Amniotic stem cell (primary cell): ENCODE data around the gene PLCL1.

ENCODE experiments used
- DNase-seq: peaks from one replicate; lab custom pipeline; 2025; lab: John Stamatoyannopoulos, UW

The PLCL1 gene

DNA sequence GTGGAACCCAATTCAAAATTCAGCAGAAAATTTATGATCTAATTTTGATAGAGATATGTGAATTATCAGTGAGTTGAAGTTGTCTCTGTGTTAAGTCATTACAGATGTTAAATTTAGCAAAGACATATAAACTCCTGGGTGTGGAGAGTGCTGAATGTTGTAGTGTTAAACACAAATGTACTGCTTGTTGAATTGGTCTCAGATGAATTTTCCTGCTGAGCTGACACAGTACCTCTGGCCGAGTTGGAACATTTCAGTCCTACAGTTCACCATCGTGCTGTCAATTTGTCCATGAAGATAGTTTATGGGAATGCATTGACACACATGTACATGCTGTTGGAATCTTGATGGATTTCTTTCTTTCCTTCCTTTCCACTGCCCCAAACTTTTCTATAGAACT, 255.9 kb downstream of the PLCL1 start:
- no peak for DNase-seq

DNA sequence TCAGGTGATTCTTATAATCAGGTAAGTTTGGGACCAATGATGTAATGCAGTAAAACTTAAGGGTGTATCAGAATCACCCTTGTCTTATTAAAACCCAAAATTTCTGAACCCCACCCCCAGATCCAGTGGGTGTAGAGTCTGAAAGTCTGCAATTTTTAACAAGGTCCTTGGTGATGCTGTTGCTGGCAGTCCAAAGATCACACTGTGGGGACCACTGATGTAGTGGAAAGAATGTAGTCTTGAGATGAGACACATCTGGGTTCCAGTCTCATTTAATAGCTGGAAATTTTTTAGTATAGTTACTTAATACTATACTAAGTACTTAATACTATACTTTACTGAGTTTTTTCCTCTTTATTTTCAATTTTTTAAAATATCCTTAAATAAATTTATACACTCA, 258.4 kb downstream of the PLCL1 start:
- no peak for DNase-seq

DNA sequence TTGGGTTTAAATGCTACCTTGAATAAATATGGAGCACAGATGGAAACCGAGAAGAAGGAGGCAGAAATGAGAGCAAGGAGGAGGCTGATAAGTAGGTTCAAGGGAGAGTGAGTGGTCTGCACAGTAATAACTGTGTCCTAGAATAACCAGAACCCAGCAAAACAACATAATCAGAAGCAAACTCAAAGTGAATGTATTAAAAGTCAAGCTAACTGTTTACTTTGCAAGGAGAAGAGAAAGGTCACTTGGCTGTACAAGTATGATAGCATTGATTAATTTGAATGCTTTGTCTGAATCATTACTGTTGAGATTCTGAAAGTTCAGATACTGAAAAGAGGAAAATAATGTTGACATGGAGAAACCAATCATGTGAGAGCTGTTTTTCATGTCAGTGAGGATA, 258.8 kb downstream of the PLCL1 start:
- DNase-seq, result no peak

DNA sequence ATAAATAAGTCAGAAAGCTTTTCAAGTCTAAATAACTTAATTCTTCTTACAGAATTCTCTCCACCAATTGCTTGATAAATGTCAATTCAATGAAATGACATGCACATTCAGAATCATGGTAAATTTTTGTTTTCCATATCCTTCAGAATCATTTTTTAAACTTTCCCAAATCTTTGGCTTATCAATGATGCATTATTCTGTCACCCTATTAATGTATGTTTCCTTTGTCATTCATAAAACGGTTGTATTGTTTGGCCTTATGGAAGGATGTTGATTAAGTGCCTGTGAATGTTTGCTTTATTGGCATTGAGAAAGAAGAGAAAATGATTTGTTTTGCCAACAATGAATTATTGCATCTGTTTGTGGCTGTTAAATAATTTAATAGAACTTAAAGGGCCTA, 260.9 kb downstream of the PLCL1 start:
- no peak for DNase-seq

DNA sequence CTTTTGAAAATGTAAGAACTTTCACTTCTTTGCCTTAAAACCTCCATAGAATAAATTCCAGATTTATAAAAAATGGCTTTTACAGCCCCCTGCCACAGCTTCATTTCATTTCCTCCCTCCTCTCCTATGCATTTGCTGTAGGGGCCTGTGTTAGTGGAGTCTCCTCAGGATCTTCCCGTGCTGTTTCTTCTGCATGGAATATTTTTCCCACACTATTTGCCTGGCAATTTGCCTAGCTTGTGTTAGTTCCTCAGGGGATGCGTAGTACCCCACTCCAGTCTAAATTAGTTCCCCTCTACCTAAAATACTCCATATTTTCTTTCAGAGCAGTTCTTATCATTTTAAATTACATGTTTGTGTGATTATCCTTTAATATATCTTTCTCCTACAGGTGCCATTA, 262.2 kb downstream of the PLCL1 start:
- no peak for DNase-seq

DNA sequence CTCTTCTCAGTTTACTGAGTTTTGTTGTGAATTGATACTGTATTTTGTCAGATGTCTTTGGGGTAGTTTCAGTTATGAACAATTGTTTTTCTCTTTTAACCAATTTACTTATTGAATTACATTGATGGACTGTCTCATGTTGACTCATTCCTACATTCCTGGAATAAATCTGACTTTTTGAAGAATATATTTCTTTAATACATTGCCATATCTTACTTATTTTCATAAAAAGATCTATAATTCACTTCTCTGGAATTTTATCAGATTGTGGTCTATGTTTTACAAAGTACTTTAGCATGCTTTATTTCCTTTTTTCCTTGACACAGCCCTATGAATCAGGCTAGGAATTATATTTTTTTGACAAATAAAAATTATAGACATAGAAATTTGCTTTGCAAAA, 268.3 kb downstream of the PLCL1 start:
- DNase-seq, result no peak

DNA sequence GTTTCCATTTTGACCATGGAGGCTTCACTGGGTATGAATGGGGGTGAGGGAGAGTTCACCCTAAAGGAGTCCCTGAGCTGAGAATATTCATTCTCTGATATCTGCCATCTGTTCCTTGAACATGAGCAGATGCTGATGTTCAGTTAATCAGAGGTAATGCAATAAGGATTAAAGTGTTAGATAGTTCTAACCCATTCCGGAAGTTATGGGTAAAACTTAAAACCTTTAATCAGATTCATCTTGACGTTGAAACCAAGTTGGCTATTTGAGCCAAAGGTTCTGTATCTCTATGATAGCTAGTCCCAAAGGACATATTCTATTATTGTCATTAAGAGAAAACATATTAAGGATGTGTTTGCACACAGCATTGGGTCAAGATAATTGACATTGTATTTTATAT, 268.9 kb downstream of the PLCL1 start:
- no peak for DNase-seq

DNA sequence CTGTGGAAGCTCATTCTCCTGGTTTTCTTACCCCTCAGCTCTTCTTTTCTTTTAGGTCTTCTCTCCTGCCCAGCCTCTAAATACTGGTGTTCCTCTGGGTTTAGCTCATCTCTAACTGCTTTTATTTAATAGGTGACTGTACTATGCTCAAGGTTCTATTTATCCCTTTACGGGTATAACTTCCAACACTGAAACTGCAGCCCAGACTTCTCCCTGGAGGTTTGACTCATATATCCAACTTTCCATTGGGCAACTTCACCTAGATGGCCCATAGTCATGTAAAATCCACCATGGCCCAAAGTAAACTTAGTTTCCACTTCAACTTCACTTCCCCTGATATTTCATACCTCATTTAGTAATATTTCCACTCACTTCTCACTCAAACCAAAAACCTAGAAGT, 273.1 kb downstream of the PLCL1 start:
- no peak for DNase-seq

DNA sequence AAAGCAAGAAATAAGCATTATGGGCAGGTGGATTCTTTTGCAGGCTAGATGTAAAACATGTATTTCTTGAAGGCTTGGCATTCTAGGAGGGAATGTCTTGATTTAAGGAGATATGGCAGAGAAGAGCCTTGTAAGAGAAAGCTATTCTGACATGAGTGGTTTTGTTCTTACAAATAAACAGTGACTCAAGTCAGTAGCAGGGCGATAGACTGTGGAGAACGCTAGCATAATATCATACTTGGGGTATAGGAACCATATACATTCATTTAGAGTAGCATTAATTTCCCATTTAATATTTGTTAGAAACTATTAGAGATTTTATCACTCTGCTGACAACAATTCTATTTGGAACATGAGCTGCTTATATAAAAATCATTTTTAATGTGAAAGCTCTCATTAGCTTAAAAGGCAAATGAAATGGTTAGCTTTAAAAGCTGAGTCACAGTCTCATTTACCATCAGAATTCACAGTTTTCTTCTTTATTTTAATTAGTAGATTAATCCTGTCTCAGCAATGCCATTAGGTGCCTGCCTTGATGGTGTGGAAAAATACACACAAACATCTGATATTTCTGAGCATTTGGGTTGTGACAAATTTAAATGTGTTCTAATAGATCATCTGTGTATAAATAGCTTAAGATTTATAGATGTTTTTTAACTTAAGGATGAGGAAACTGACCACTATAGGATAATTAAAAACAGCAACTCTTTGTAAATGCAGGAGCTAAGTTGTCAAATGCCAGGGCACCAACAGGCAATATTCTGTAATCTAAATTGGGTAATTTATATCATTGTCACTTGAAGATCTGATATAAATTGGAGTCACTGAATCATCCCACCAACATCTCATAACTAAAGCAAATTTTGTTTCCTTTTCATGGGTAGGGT, 276.7 kb downstream of the PLCL1 start:
- no peak for DNase-seq

DNA sequence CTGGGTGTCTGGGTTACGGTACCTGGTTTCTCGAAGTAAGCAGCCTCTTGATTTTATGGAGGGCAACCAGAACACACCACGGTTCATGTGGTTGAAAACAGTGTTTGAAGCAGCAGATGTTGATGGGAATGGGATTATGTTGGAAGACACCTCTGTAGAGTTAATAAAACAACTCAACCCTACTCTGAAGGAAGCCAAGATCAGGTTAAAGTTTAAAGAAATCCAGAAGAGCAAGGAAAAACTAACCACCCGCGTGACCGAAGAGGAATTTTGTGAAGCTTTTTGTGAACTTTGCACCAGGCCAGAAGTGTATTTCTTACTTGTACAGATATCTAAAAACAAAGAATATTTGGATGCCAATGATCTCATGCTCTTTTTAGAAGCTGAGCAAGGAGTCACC, 279.8 kb downstream of the PLCL1 start:
- DNase-seq, result no peak

DNA sequence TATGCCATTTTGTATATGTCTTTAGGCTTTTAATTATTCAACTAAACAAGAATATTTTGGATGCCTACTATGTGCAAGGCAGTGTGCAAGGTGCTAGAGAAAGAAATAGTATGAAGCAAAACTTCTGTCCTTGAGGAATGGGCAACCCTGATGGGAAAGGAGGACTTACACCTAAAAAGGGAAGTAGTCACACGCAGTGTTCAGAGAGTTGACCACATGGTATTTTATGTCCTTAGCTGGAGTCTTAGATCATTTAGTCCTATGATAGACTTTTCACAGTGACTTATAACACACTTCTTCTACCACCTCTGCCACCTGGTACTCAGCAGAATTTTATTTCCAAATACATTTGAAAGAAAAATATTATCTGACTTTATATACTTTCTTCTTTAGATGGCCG, 291.6 kb downstream of the PLCL1 start:
- no peak for DNase-seq

DNA sequence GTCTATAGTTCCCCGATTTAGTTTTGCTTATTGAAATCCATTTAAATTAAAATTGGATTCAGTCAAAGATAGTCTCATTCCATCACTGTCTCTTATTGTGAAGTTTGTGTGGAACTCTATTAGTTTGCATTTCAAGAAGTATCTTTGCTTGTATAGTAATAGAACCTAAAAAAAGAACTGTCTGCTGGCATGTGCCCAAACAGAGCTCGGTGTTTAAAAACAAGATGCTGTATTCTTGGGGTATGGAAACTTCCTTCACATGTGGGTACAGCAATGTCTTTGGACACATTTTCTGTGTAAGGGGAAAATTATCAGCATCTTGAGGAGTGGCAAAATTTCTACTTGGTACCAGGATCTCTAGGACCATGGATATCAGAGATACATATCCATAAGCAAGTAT, 292.6 kb downstream of the PLCL1 start:
- DNase-seq, result no peak

DNA sequence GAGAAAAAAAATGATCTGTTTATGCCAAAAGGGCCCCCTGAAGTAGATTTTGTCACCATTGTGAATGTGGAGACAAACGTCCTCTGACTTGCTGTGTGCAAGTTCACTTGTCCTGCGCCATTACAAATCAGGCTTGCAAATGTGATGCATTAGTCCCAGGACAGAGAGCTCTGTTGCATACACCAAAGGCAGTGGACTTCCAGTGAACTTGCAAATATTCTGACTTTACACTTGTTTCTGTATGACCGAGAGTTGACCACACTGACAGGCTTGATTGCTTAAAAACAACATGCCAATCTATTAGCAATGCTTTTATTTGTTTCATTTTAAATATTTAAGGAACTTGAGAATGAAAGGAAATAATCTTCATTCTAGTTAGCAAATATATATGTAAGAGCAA, 293.2 kb downstream of the PLCL1 start:
- DNase-seq, result no peak

DNA sequence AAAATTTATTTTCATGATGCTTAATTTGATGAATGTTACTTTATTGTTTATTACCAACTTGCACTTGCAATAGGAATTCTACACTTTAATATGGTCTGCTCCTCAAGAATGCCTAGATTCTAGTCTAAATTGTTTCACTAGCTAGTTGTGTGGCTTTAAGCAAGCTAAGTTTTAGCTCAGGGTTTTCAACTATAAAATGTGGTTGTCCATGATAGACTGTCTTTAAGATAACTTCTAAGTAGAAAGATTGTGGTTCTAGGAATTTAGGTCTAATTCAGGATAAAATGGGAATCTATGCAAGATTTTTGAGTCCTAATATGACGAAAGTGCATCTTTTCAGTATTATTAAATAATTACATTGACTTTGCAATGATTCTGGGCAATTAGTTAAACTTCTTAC, 294.0 kb downstream of the PLCL1 start:
- no peak for DNase-seq

DNA sequence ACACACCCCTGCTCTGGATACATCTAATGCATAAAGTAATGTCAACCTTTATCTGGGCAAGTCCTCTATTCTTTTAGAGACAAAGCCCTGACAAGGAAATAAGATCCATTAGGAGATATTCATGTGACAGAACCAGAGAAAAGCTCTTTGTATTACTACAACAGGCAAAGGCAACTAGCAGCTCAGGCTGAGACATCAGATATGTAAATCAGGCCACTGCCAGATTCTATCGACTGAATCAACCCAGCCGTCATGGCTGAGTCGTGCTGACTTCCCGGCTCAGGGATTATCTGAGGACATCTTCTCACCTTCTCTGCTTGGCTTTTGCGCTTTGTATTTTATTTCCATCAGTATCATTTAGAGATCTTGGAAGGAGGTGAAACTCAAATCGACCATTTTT, 294.5 kb downstream of the PLCL1 start:
- DNase-seq, result no peak

DNA sequence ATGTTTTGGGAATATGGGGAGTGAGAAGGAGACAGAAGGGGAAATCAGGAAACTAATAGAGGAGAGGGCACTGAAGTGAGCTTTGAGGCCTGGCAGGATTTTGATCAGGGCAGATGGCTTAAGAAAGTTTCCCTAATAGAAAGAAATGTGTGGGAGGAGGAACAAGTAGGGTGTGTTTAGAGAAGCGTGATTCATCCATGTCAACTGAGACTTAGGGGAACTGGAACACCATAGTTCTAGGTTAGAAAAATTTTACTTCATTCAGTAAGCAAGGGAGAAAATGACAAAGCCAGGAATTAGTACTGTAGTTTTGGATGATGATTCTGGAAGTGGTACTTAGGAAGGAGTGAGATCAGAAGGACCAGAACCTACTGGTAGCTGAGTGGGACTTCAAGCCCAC, 296.0 kb downstream of the PLCL1 start:
- no peak for DNase-seq

DNA sequence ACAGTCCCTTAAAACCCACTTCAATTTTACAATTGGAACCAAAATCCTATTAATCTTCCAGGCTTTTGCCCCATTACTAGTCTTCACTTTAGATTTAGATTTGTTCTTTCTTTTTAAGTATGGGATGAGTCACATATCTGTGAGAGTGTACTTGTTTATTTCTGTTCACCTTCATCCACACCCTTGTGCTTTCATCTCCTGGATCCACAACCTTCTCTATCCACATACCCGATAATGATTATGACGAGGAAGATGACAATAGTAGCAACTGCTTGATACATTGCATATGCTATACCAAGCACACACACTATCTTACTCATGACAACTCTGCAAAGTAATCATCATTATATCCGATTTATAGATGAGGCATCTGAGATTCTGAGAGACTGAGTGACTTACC, 297.3 kb downstream of the PLCL1 start:
- DNase-seq, result no peak

DNA sequence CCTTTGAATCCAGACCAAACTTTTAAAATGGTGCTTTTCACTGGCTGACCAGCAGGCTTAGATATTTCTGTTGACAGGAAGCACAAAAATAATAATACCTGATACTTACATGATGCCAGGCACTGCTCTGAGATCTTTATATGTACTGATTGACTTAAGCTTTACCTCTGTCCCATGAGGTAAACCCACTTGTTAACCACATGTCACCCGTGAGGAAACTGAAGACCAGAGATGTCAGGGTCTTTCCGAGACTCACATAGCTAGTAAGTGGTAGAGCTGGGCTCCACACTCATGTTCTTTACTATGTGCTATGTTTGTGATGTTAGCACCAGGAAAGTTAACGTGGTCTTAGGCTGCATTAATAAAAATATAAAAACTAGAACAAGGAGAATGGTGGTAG, 297.7 kb downstream of the PLCL1 start:
- DNase-seq, result no peak

DNA sequence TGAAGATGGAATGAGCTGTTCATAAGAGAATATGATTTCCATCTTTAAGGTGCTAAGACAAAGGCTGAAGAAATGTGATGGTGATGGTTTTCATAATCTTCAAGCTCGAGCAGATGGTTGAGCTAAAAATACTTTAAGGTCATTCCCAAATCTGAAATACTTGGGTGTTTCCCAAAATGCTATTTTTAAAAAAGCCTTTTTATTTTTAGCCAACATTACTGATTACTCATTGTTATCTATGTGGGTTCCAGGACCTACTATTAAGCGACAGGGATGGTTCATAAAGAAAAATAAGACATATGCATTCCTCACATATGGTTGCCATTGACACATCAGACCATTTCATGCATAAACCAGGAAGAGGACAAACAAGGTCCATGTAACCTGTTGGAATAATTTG, 298.5 kb downstream of the PLCL1 start:
- no peak for DNase-seq

DNA sequence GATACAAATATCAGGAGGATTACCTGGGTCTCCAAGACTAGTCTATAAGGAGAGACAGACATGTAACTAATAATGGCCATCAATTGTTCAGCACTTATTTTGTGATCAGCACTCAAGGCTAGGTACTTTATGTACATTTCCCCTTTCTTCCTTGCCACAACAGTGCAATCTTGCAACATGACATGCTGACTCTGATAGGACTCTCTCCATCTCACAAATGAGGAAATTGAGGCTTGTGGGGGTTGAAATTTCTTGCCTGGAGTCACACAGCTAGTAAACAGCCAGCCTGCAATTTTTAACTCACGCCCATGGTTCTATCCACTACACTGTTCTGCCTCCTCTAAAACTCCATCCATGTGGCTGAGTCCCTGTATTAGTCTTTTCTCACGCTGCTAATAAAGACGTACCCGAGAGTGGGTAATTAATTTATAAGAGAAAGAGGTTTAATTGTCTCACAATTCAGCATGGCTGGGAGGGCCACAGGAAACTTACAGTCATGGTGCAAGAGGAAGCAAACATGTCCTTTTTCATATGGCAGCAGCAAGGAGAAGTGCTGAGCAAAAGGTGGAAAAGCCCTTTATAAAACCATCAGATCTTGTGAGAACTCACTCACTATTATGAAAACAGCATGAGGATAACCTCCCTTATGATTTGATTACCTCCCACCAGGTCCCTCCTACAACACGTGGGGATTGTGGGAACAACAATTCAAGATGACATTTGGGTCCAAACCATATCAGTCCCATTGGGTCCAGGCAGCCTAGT, 302.4 kb downstream of the PLCL1 start:
- no peak for DNase-seq

DNA sequence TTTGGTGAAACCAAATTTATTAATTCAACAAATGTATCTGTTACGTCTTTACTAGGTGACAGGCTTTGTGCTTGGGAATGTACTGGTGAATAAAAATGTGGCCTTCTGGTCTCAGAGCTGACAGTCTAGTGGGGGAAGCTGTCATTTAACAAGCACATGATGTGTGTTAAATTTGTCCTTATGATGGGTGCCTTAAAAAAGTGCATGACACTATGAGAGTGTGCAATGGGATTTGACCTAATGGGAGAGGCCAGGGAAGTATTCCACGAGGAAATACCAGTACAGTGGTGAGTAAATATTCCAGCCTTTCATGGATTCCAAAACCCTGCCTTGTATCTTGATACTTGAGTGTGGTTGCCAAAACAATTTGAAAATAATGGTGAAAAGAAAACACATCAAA, 308.9 kb downstream of the PLCL1 start:
- DNase-seq, result no peak

DNA sequence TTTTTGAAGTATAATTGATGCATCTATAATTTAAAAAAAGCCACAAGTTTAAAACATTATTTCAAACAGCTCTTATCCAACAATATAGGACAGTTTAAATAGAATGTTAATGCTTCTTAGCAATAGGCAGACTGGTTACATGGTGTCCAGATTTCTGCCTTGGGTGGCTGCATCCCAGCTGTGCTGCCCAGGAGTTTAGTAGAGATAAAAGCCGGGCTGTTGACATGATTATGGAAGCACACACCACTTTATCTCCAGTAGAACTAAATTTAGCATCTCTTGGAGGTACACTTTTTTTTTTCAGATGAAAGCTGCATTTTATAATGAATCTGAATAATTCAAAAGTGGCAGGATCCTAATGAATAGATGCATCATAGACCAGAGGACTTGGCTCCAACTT, 309.7 kb downstream of the PLCL1 start:
- DNase-seq, result no peak

DNA sequence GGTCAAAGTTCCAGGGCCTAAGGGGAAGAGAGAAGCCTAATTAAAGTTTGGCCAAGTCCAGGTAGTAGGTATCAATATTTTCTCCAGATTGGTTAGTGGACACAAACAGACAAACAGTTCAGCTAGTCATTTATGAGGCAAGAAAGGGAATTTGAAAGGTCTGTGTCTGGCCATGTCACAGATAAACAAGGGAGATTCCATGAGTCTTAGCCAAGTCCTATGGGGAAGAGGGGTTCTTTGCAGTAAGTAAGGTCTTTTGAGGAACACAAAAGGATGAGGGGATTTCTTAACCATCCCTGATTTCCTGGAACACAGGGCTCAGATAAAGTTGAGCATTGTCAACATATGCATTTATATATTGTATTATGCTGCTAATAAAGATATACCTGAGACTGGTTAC, 310.8 kb downstream of the PLCL1 start:
- DNase-seq, result no peak

DNA sequence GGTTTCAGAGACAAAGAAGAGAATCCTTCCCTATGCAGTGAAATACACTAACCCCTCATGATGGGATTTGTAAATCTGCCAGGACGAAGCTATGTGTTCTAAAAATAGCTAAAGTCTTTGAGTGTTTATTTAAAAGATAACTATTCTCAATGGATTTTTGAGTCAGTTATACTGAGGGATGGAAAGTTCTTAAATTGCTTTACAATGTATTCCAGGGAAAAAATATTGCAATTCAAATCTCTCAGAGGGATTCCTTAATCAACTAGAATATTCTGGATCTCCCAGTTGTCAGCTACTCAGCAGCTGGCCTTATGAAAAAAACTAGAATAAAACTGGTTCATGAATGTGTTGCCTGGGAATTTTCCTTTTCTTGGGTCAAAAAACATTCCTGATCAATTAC, 312.4 kb downstream of the PLCL1 start:
- no peak for DNase-seq
